Epithelial cell of alveolus of lung (primary cell): ENCODE data around the gene BANF1. TPM values are rescaled to one million over a fixed set of nuclear protein-coding genes. Genes with fewer than 3 reads are reported as not detected.

Source experiments
- total RNA-seq: library from RNA; depleted of rRNA; stranded (reverse); fragments of >200 nt; gene quantifications from 2 replicates; pipeline ENCODE4 v1.2.1, GENCODE V29; 2015

BANF1 gene, protein sequence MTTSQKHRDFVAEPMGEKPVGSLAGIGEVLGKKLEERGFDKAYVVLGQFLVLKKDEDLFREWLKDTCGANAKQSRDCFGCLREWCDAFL
- total RNA-seq, result 49.9 and 112 TPM in 2 replicates

DNA sequence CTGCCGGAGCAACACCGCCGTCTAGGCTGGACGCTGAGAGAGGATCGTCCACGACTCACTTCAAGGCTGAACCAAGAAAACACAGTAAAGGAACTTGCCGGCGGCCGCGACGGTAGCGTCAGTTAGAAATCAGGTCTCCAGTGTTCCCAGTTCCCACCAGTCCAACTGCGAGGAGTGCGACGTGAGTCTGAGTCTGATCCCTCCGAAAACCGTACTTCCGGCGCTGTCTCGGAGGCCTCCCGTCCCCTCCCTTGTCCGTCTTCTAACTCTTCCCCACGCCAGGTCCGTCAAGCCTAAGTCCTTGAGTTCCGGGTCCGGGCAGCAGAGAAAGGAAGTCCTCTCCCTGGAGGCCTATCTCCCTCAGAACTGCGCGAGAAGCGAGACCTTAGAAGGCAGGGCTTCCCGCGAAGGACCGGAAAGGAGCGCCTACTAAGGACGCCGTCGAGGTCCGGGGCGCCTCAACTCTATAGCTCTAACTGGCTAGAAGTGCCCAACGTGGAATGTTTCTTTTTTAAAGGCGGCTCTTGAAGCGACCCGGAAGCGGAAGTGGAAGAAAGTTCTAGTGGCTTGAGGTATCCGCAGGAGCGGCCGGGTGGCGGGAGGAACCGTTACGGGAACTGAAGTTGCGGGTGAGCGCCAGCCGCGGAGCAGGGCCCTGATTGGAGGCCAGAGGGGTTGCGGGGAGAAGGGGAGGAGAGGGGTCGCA, at the start of gene BANF1, which contains the start of gene EIF1AD:
TSS of gene BANF1 (plus strand) at position 562 of the 706 bp plus-strand sequence. CDS start 748 bp downstream, outside the sequence.
TSS of gene EIF1AD (minus strand) at position 216 of the 706 bp plus-strand sequence. CDS start 1,768 bp downstream, outside the sequence.

DNA sequence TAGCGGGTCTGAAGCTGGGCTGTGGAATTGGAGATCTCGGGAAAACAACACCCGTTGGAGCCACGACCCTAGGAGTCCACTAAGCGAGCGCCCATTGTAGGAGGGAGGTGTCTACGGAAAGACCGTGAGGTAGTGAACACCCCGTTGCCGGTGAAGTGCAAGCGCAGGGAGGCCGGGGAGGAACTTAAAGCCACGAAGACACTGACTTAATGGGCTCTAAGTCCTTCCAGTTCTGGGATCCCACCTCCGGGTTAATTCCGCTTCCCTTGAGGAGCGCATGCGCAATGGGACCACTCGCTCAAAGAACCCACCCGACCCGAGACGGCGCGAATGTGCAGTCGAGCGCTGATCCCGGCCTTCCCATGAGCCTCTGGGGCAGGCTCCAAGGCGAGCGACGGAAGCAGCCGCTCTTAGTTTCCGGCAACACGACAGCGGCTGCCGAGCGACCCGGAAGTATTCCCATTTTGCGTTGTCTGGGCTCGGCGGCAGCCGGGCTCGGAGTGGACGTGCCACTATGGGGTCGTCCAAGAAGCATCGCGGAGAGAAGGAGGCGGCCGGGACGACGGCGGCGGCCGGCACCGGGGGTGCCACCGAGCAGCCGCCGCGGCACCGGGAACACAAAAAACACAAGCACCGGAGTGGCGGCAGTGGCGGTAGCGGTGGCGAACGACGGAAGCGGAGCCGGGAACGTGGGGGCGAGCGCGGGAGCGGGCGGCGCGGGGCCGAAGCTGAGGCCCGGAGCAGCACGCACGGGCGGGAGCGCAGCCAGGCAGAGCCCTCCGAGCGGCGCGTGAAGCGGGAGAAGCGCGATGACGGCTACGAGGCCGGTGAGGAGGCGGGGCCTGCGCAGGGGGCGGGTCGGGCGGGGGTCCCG, 40.8 kb upstream of the BANF1 start, which contains the start of gene SART1:
TSS of gene SART1 (plus strand) at position 468 of the 874 bp plus-strand sequence. CDS start at position 515, 47 bp downstream.

GRCh38 chr11:66011785-66012303, 9.5 kb downstream of the BANF1 start, which contains the start of gene CST6:
CST6 (plus strand) TSS chr11:66012008; CDS start chr11:66012045, 37 bp downstream.

GRCh38 chr11:66026017-66026529, 23.8 kb downstream of the BANF1 start, which contains the start of gene CATSPER1:
CATSPER1 (minus strand) TSS chr11:66026479; CDS start chr11:66026379, 100 bp downstream.

GRCh38 chr11:66048547-66049323, 46.4 kb downstream of the BANF1 start, which contains the start of gene GAL3ST3:
GAL3ST3 (minus strand) TSS chr11:66049161; CDS start chr11:66045415, 3,746 bp downstream.

GRCh38 chr11:66051766-66052663, 49.7 kb downstream of the BANF1 start, which contains the start of gene SF3B2:
SF3B2 (plus strand) TSS chr11:66052364; CDS start chr11:66052385, 21 bp downstream.

Other genes with a start within 250 kb of the BANF1 start
- 11.0 and 24.5 TPM in 2 replicates for gene AP5B1, start 221.5 kb upstream of the BANF1 start, total RNA-seq
- gene OVOL1, start 215.4 kb upstream of the BANF1 start, total RNA-seq, result under 0.01 TPM in 1 of 2 replicates, not detected in the other
- 0.13 and 3.1 TPM in 2 replicates for gene SNX32, start 168.5 kb upstream of the BANF1 start, total RNA-seq
- gene CFL1, start 144.3 kb upstream of the BANF1 start, total RNA-seq, result 940 and 1,907 TPM in 2 replicates
- gene MUS81, start 142.1 kb upstream of the BANF1 start, total RNA-seq, result 38.3 and 43.1 TPM in 2 replicates
- 127 and 206 TPM in 2 replicates for gene EFEMP2, start 129.7 kb upstream of the BANF1 start, total RNA-seq
- not detected in 2 replicates for gene CTSW, start 122.7 kb upstream of the BANF1 start, total RNA-seq
- 122 and 222 TPM in 2 replicates for gene FIBP, start 114.0 kb upstream of the BANF1 start, total RNA-seq
- gene CCDC85B, start 111.8 kb upstream of the BANF1 start, total RNA-seq, result 138 and 155 TPM in 2 replicates
- gene FOSL1, start 102.1 kb upstream of the BANF1 start, total RNA-seq, result 26.8 and 88.8 TPM in 2 replicates
- gene C11orf68, start 83.4 kb upstream of the BANF1 start, total RNA-seq, result 20.0 and 36.6 TPM in 2 replicates
- 125 and 209 TPM in 2 replicates for gene DRAP1, start 83.1 kb upstream of the BANF1 start, total RNA-seq
- not detected in 2 replicates for gene TSGA10IP, start 57.0 kb upstream of the BANF1 start, total RNA-seq
- gene SART1, start 40.8 kb upstream of the BANF1 start, total RNA-seq, result 27.7 and 41.0 TPM in 2 replicates
- 17.3 and 33.9 TPM in 2 replicates for gene EIF1AD, start 346 bp upstream of the BANF1 start, total RNA-seq
- gene CST6, start 9.5 kb downstream of the BANF1 start, total RNA-seq, result 22.1 TPM in 1 of 2 replicates, not detected in the other
- gene CATSPER1, start 24.0 kb downstream of the BANF1 start, total RNA-seq, result not detected in 2 replicates
- 0.91 and 1.8 TPM in 2 replicates for gene GAL3ST3, start 46.7 kb downstream of the BANF1 start, total RNA-seq
- 157 and 172 TPM in 2 replicates for gene SF3B2, start 49.9 kb downstream of the BANF1 start, total RNA-seq
- gene PACS1, start 67.8 kb downstream of the BANF1 start, total RNA-seq, result 22.9 and 26.6 TPM in 2 replicates